IMR-90 (cell line): Measurements from ENCODE around the gene GOLGA5.

Experiments
- CEBPB ChIP-seq: IDR thresholded peaks from 2 replicates; pipeline ENCODE4 v1.6.1; 2012; ENCODE audit warnings: low read depth, low read length, improper control_type of control experiment
- CHD1 ChIP-seq: IDR thresholded peaks from 2 replicates; pipeline ENCODE4 v1.6.1; 2012; ENCODE audit warnings: low read depth, low read length, improper control_type of control experiment
- CTCF ChIP-seq: conservative IDR thresholded peaks from 2 replicates; pipeline ENCODE4 v1.5.1; 2012; ENCODE audit warnings: mild to moderate bottlenecking, low read depth, low read length, improper control_type of control experiment
- ELK1 ChIP-seq: fragments of 150-350 bp; IDR thresholded peaks from 2 replicates; pipeline ENCODE4 v1.6.1; 2016; ENCODE audit warnings: low read depth, mild to moderate bottlenecking, low read length, moderate library complexity, borderline replicate concordance
- MAZ ChIP-seq: IDR thresholded peaks from 2 replicates; pipeline ENCODE4 v1.6.1; 2012; ENCODE audit warnings: low read depth, mild to moderate bottlenecking, low read length, improper control_type of control experiment, moderate library complexity, borderline replicate concordance
- MXI1 ChIP-seq: IDR thresholded peaks from 2 replicates; pipeline ENCODE4 v1.6.1; 2012; ENCODE audit warnings: low read depth, mild to moderate bottlenecking, low read length, moderate library complexity, borderline replicate concordance
- POLR2A ChIP-seq: IDR thresholded peaks from 2 replicates; pipeline ENCODE4 v1.6.1; 2012; ENCODE audit warnings: mild to moderate bottlenecking, low read depth, low read length
- RAD21 ChIP-seq: IDR thresholded peaks from 2 replicates; pipeline ENCODE4 v1.6.1; 2012; ENCODE audit warnings: low read length, improper control_type of control experiment
- RCOR1 ChIP-seq: IDR thresholded peaks from 2 replicates; pipeline ENCODE4 v1.6.1; 2012; ENCODE audit warnings: mild to moderate bottlenecking, low read length, improper control_type of control experiment; ENCODE audit not compliant: insufficient replicate concordance
- RFX5 ChIP-seq: IDR thresholded peaks from 2 replicates; pipeline ENCODE4 v1.8.0; 2012; ENCODE audit warnings: low read depth, mild to moderate bottlenecking, low read length, moderate library complexity
- USF2 ChIP-seq: fragments of 150-350 bp; IDR thresholded peaks from 2 replicates; pipeline ENCODE4 v1.6.1; 2017; ENCODE audit warnings: mild to moderate bottlenecking, antibody characterized with exemption, low read length, low read depth

- TF ChIP-seq CTCF (no peak), POLR2A (no peak), RFX5 (no peak), MXI1 (no peak), RAD21 (no peak), RCOR1 (no peak), USF2 (no peak), ELK1 (no peak), CEBPB (no peak), MAZ (no peak), CHD1 (no peak)
These were observed 34.8 kb upstream of the GOLGA5 start for GRCh38 chr14:92759300-92759678.
